Skeletal muscle cell (primary cell): ENCODE data around the gene GGCX.
"Not testable (repeated sequence)": the region's sequence is repeated elsewhere in the genome, so short reads cannot be mapped to it uniquely, and the experiment has no call there.

Experiments used
- DNase-seq: peaks from one replicate; pipeline ENCODE4 v3.0.0-alpha.2; 2010; ENCODE audit warnings: low read depth
- H3K4me3 ChIP-seq: 2 replicates; pipeline ENCODE4 v1.5.1; 2011; ENCODE audit warnings: low read depth, mild to moderate bottlenecking, control low read depth, low read length, moderate library complexity

Gene GGCX

DNA sequence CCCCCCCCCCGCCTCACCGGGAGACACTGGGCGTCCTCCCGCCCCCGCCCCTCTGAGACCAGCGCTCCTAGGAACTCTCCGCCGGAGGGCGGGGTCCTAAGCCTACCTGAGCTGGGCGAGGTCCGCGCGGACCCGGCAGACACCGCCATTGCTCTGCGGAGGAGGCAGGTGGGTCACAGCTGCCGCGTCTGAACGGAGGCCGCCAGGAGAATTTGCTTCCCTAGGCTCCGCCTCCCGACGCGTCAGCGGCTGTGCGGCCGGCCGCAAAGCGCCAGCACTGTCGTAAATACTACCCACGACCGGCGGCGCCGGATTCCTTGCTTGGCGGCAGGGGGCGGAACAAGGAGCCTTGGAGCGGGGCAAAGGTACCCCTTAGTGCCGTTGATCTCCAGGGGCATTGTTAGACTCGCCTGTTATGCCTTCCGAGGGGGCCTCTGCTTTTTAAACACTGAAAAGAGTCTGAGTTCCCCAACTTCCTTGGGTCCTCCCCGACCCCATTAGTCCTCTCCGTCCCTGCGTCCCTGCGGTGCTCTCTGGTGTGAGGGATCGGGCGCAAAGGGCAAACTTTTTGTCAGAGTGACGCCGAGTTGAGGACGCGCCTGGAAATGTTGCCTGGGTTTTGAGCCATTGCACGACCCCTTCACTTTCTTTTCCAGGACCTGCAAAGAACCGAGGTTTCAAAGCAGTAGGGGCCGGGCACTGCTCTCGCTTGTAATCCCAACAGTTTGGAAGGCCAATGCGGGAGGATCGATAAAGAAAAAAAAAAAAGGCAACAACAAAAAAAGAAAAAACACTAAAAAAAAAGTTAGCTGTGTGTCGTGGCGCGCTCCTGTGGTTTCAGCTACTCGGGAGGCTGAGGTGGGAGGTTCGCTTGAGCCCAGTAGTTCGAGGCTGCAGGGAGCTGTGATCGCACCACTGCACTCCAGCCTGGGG lies at the start of gene GGCX:
GGCX (minus strand) TSS at position 214 of the 933 bp plus-strand sequence; CDS start at position 149, 65 bp downstream.
- peak; percentile 78 for DNase-seq
- H3K4me3 ChIP-seq: peak within 1 kb of the TSS; percentile 74

DNA sequence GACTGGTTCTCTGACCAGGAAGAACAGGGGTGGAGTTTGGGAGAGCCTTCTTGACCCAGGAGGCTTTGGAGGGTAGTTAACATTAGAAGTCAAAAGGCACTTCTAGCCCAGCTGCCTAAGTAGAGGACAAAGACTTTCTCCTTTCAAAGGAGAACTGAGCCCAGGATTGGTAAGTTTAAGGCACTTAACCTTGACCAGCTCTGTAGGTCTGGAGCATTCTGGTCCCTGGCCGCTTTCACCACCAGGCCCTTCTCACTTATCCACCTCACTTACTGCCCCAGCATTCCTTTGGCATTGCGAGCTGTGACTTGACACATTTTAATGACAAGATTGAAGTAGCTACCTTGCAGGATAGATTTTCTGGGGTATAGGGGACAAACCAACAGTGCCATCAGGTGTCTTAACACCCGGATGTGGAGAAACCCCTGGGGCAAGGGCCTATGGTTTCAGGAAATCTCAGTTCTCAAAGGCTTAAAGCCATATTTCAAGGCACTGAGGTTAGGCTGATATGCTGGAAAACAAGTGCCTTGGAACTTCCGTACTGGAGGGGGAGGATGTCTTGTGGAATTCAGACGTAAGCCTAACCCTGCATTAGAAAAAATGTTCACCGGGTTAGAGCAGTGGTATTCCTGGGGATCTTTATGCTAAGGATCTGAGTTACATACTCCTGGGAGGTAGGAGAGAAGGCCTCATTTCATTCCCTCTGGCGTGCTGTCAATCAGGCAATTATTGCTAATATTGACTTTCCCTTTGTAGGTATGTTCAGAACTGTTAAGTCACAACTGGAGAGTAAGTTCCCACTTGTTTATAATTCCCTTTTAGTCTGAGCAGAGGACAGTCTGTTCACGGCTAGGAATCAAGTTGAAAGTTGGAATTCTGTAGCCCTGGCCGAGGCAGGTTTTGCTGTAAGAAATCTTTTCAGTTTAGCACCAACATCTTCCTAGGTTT lies 46.2 kb upstream of the GGCX start:
- no peak overlapping the region for H3K4me3 ChIP-seq
- no peak for DNase-seq

- DNase-seq: no peak
- no peak overlapping the region for H3K4me3 ChIP-seq
Observed at GRCh38 chr2:85606116-85606455, 44.8 kb upstream of the GGCX start.

- peak; percentile 57 for DNase-seq
- no peak overlapping the region for H3K4me3 ChIP-seq
Observed at GRCh38 chr2:85605406-85606115, 44.3 kb upstream of the GGCX start.

GRCh38 chr2:85604568-85605339 lies 43.5 kb upstream of the GGCX start:
- no peak for DNase-seq
- no peak overlapping the region for H3K4me3 ChIP-seq

DNA sequence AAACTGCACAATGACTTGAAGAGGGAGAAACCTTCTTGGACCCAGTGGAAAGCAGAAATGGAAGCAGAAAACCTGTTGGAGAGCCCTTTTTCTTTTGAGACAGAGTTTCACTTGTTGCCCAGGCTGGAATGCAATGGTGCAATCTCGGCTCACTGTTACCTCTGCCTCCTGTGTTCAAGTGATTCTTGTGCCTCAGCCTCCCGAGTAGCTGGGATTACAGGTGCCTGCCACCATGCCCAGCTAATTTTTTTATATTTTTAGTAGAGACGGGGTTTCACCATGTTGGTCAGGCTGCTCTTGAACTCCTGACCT lies 42.8 kb upstream of the GGCX start:
- not testable (repeated sequence) for DNase-seq, H3K4me3 ChIP-seq

- DNase-seq: peak; percentile 65
- H3K4me3 ChIP-seq: peak within 1 kb of the TSS; percentile 64
Observed at GRCh38 chr2:85602476-85603234, 41.4 kb upstream of the GGCX start, which contains the start of gene TMEM150A. TSS of gene TMEM150A (minus strand) at chr2:85602698. CDS start at chr2:85601948, 750 bp downstream.

DNA sequence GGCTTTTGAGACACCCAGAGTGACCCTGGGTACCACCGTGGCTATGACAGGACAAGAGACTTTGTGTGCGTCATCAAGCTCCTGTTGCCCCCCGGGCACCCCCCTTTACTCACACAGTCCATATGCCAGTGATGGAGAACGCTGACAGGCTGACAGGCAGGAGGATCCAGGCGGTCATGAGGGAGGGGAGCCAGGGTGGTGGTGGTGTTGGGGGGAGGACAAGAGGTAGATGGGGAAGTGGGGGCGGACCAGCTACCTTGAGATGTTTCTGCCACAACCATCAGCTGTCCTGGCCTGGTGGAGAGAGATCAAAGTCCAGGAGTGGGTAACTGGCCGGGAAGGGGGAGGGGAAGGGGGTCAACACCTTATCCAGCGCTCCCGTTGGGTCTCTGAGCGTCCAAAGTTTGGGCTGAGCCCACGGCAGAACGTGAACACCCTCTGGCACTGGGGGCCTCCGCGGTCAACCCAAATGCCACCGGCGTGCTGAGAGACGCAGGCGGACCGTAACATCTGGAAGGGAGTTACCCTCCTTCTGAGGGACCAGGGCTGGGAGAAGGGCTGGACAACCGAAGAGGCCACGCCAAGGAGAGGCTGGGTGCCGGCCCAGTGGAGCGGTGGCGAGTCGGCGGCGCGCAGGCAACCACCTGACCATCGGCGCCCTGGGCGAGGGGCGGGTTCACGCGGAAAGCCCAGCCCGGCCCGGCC lies 40.6 kb upstream of the GGCX start:
- peak overlapping the region; percentile 64 for H3K4me3 ChIP-seq
- DNase-seq: no peak

- no peak for DNase-seq
- H3K4me3 ChIP-seq: peak overlapping the region; percentile 64
Observed at GRCh38 chr2:85600951-85601770, 39.9 kb upstream of the GGCX start.

- no peak for DNase-seq
- no peak overlapping the region for H3K4me3 ChIP-seq
Observed at GRCh38 chr2:85600235-85600575, 38.9 kb upstream of the GGCX start.

- DNase-seq: no peak
- H3K4me3 ChIP-seq: no peak overlapping the region
Observed at GRCh38 chr2:85599468-85600234, 38.4 kb upstream of the GGCX start.

- no peak overlapping the region for H3K4me3 ChIP-seq
- DNase-seq: no peak
Observed at GRCh38 chr2:85598594-85599340, 37.5 kb upstream of the GGCX start.

- DNase-seq: no peak
- H3K4me3 ChIP-seq: no peak overlapping the region
Observed at GRCh38 chr2:85597241-85597640, 35.9 kb upstream of the GGCX start.

- peak overlapping the region; percentile 53 for H3K4me3 ChIP-seq
- DNase-seq: no peak
Observed at GRCh38 chr2:85596486-85597143, 35.3 kb upstream of the GGCX start.

- DNase-seq: no peak
- peak overlapping the region; percentile 53 for H3K4me3 ChIP-seq
Observed at GRCh38 chr2:85596026-85596333, 34.7 kb upstream of the GGCX start.
